WTC11 (cell line): ENCODE data around the gene STXBP6.

Experiments used
- CBFB ChIP-seq: sonication (generic); formaldehyde crosslinking; IDR thresholded peaks from 2 replicates; pipeline ENCODE4 v1.8.1; 2022; ENCODE audit warnings: mild to moderate bottlenecking, low read depth, missing genetic modification reagents
- ESRRA ChIP-seq: sonication (generic); formaldehyde crosslinking; IDR thresholded peaks from 2 replicates; pipeline ENCODE4 v1.8.1; 2022; ENCODE audit warnings: mild to moderate bottlenecking, missing genetic modification reagents, borderline replicate concordance
- NR2C2 ChIP-seq: sonication (generic); formaldehyde crosslinking; IDR thresholded peaks from 2 replicates; pipeline ENCODE4 v1.8.0; 2022; ENCODE audit warnings: mild to moderate bottlenecking, missing genetic modification reagents
- NR3C1 ChIP-seq: sonication (generic); formaldehyde crosslinking; conservative IDR thresholded peaks from 2 replicates; pipeline ENCODE4 v1.8.1; 2023; ENCODE audit warnings: low read depth, mild to moderate bottlenecking, missing genetic modification reagents
- SP1 ChIP-seq: sonication (generic); formaldehyde crosslinking; conservative IDR thresholded peaks from 2 replicates; pipeline ENCODE4 v1.8.1; 2022; ENCODE audit warnings: missing genetic modification reagents
- TF ChIP-seq, protein P1 (sequence below): sonication (generic); formaldehyde crosslinking; IDR thresholded peaks from 2 replicates; pipeline ENCODE4 v1.8.1; 2022; ENCODE audit warnings: mild to moderate bottlenecking, moderate library complexity, missing genetic modification reagents
- TF ChIP-seq, protein P2 (sequence below): sonication (generic); formaldehyde crosslinking; conservative IDR thresholded peaks from 2 replicates; pipeline ENCODE4 v1.8.1; 2023; ENCODE audit warnings: mild to moderate bottlenecking, low read depth, missing genetic modification reagents, moderate library complexity
- TF ChIP-seq, protein P3 (sequence below): fragments of 200-600 bp; IDR thresholded peaks from 2 replicates; pipeline ENCODE4 v1.8.0; 2022; ENCODE audit warnings: antibody characterized with exemption
- TF ChIP-seq, protein P4 (sequence below): sonication (generic); formaldehyde crosslinking; IDR thresholded peaks from 2 replicates; pipeline ENCODE4 v1.8.0; 2022; ENCODE audit warnings: mild to moderate bottlenecking, missing genetic modification reagents

DNA sequence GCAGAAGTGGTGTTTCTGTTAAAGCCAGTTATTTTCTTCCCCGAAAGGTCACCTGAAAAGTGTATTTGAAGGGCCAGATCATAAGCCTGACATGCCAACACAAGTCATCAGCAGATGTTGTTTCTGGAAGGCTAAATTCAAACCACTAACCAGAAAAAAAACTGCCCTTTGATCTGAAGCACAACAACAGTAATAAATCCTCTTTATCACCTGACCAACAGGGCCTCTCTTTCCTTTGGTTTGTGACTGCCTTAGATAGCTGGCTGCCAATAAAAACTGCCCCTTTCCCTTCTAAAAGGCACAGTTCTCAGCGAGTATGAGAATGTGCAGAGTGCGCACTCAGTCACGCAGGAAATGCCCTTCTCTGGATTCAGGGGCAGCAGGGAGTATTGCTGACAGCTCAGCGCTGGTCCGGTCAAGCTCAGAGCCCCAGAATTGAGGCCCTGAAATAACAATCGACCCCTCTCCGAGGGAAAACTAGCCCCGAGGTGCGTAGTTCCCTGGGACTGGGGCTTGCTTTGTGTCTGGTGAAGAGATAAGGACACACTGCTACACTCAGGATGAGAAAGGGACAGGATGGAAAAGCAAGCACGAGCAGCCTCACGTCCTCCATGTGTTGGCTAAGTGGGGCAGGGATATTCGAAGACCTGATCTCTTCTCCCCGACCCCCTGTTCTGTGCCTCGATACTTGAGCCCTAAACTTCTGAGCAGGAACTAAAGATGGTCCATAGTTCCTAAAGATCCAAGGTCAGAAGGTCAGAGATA, 231.7 kb downstream of the STXBP6 start:
- TF ChIP-seq, protein P1, sequence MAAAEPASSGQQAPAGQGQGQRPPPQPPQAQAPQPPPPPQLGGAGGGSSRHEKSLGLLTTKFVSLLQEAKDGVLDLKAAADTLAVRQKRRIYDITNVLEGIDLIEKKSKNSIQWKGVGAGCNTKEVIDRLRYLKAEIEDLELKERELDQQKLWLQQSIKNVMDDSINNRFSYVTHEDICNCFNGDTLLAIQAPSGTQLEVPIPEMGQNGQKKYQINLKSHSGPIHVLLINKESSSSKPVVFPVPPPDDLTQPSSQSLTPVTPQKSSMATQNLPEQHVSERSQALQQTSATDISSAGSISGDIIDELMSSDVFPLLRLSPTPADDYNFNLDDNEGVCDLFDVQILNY, result no peak
- TF ChIP-seq, protein P2, sequence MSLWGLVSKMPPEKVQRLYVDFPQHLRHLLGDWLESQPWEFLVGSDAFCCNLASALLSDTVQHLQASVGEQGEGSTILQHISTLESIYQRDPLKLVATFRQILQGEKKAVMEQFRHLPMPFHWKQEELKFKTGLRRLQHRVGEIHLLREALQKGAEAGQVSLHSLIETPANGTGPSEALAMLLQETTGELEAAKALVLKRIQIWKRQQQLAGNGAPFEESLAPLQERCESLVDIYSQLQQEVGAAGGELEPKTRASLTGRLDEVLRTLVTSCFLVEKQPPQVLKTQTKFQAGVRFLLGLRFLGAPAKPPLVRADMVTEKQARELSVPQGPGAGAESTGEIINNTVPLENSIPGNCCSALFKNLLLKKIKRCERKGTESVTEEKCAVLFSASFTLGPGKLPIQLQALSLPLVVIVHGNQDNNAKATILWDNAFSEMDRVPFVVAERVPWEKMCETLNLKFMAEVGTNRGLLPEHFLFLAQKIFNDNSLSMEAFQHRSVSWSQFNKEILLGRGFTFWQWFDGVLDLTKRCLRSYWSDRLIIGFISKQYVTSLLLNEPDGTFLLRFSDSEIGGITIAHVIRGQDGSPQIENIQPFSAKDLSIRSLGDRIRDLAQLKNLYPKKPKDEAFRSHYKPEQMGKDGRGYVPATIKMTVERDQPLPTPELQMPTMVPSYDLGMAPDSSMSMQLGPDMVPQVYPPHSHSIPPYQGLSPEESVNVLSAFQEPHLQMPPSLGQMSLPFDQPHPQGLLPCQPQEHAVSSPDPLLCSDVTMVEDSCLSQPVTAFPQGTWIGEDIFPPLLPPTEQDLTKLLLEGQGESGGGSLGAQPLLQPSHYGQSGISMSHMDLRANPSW (CRISPR knock-in tag), result no peak
- TF ChIP-seq, protein P3, sequence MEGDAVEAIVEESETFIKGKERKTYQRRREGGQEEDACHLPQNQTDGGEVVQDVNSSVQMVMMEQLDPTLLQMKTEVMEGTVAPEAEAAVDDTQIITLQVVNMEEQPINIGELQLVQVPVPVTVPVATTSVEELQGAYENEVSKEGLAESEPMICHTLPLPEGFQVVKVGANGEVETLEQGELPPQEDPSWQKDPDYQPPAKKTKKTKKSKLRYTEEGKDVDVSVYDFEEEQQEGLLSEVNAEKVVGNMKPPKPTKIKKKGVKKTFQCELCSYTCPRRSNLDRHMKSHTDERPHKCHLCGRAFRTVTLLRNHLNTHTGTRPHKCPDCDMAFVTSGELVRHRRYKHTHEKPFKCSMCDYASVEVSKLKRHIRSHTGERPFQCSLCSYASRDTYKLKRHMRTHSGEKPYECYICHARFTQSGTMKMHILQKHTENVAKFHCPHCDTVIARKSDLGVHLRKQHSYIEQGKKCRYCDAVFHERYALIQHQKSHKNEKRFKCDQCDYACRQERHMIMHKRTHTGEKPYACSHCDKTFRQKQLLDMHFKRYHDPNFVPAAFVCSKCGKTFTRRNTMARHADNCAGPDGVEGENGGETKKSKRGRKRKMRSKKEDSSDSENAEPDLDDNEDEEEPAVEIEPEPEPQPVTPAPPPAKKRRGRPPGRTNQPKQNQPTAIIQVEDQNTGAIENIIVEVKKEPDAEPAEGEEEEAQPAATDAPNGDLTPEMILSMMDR, result no peak
- no peak for TF ChIP-seq NR2C2
- TF ChIP-seq, protein P4, sequence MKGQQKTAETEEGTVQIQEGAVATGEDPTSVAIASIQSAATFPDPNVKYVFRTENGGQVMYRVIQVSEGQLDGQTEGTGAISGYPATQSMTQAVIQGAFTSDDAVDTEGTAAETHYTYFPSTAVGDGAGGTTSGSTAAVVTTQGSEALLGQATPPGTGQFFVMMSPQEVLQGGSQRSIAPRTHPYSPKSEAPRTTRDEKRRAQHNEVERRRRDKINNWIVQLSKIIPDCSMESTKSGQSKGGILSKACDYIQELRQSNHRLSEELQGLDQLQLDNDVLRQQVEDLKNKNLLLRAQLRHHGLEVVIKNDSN (CRISPR knock-in tag), result no peak
- no peak for TF ChIP-seq NR3C1 (CRISPR knock-in tag)
- no peak for TF ChIP-seq SP1 (CRISPR knock-in tag)
- TF ChIP-seq CBFB (CRISPR knock-in tag), result no peak
- no peak for TF ChIP-seq ESRRA
